Kidney (tissue), 14 donors: ENCODE measurements around the gene BABAM1. TPM values are rescaled to one million over a fixed set of nuclear protein-coding genes. Genes with fewer than 3 reads are reported as not detected.

Source experiments
- DNase-seq, 5 donors: peaks; one replicate each; pipeline ENCODE4 v3.0.0-alpha.2; 2013 to 2020
- FAIRE-seq: peaks from 2 replicates; lab custom pipeline; 2012; peaks lifted over from hg19 to GRCh38; lab: Jason Lieb, UNC
- H3K27ac ChIP-seq, 2 donors: one replicate each; pipeline ENCODE4 v1.7.0; 2013; ENCODE audit warnings: low read depth in 2 of 2, low read length in 2 of 2, inconsistent platforms in 1 of 2
- H3K27me3 ChIP-seq: one replicate; pipeline ENCODE4 v1.7.1; 2013; ENCODE audit warnings: low read length, inconsistent platforms; ENCODE audit not compliant: control insufficient read depth, insufficient read depth
- H3K36me3 ChIP-seq, 3 donors: one replicate each; pipeline versions ENCODE4 v1.7.0 to v1.7.1; 2013; ENCODE audit warnings: low read length in 3 of 3, control low read depth in 1 of 3, inconsistent platforms in 1 of 3; ENCODE audit not compliant: insufficient read depth in 3 of 3, control insufficient read depth in 2 of 3
- H3K4me1 ChIP-seq, 3 donors: one replicate each; pipeline versions ENCODE4 v1.7.0 to v1.7.1; 2013; ENCODE audit warnings: low read length in 3 of 3, inconsistent platforms in 1 of 3, low read depth in 1 of 3; ENCODE audit not compliant: control insufficient read depth in 2 of 3, insufficient read depth in 2 of 3
- H3K4me3 ChIP-seq, 3 donors: one replicate each; pipeline versions ENCODE4 v1.7.0 to v1.8.1; 2013; ENCODE audit warnings: low read length in 3 of 3, control low read depth in 1 of 3, inconsistent platforms in 1 of 3
- H3K9ac ChIP-seq, 3 donors: one replicate each; pipeline versions ENCODE4 v1.7.0 to v1.7.1; 2013; ENCODE audit warnings: low read length in 3 of 3, control low read depth in 1 of 3, inconsistent platforms in 1 of 3
- H3K9me3 ChIP-seq, 3 donors: one replicate each; pipeline versions ENCODE4 v1.7.0 to v1.7.1; 2013; ENCODE audit warnings: low read length in 3 of 3, control low read depth in 1 of 3, inconsistent platforms in 1 of 3; ENCODE audit not compliant: control insufficient read depth in 2 of 3, insufficient read depth in 1 of 3
- CTCF ChIP-seq: IDR thresholded peaks from 3 replicates; pipeline ENCODE4 v1.5.1; 2012; ENCODE audit warnings: mild to moderate bottlenecking, moderate library complexity, borderline replicate concordance; ENCODE audit not compliant: insufficient read depth; ENCODE audit errors: extremely low read depth
- intact Hi-C: fragments of 100-400 bp; cut with DNase I; formaldehyde crosslinking; loops from one replicate; pipeline ENCODE4 v1.11.1; 2022
- polyA plus RNA-seq: library from polyadenylated mRNA; stranded (reverse); fragments of 350-450 nt; fragmentation: Illumina TruSeq; extraction: RNeasy Lipid Tissue Mini Kit (QIAGEN cat#74804); gene quantifications from one replicate; pipeline ENCODE4 v1.2.3, GENCODE V29; 2014; ENCODE audit warnings: low read depth, low replicate concordance; ENCODE audit not compliant: insufficient read depth
- total RNA-seq: library from RNA; stranded (reverse); fragmentation: NEBNext Ultra II Directional; extraction: Animal tissue kit (Norgen Biotek cat#: 25700); gene quantifications from one replicate; pipeline ENCODE4 v1.2.1, GENCODE V29; 2021
- donor health status: control.
- donor health status: control.
- donor health status: control.
- donor health status: control.
- donor health status: control.
- donor health status: DM: yes; HTN: yes; CAD: no.
- donor health status: Normal renal cell carcinoma (clear cell type).

BABAM1 gene
- total and polyA plus RNA-seq, 2 donors from 2014 or later, result 69.4 to 105 TPM

GRCh38 chr19:17296273-17296672 lies 29.0 kb downstream of the BABAM1 start:
- TF ChIP-seq CTCF, result no peak
- intact Hi-C loops, result no loop called here
- Histone ChIP-seq H3K9ac (no peak overlapping the region), H3K4me1 (no peaks in the 10 kb centered on the region), H3K27me3 (no peaks in the 10 kb centered on the region), H3K4me3 (no peak overlapping the region), H3K27ac (no peak overlapping the region), H3K9me3 (no peaks in the 10 kb centered on the region), H3K36me3 (no peaks in the 10 kb centered on the region)
- DNase-seq (no peak), FAIRE-seq (no peak)

GRCh38 chr19:17296976-17297375 lies 29.7 kb downstream of the BABAM1 start:
- Histone ChIP-seq H3K9ac (no peak overlapping the region), H3K4me3 (no peak overlapping the region), H3K27ac (no peak overlapping the region), H3K36me3 (no peaks in the 10 kb centered on the region), H3K27me3 (no peaks in the 10 kb centered on the region), H3K9me3 (no peaks in the 10 kb centered on the region), H3K4me1 (no peaks in the 10 kb centered on the region)
- FAIRE-seq (no peak), DNase-seq (no peak)
- no peak for TF ChIP-seq CTCF
- intact Hi-C loops, result no loop called here

- H3K4me3 ChIP-seq, result no peak overlapping the region
- no peak for TF ChIP-seq CTCF
- no peak for FAIRE-seq
- peaks cover 0 to 13% (median 10%) of the 10 kb centered on the region in 3 donors for H3K4me1 ChIP-seq
- intact Hi-C loops, result no loop called here
- DNase-seq, result peak in 1 of 5 donors; percentile 53
- H3K27ac ChIP-seq, result no peak overlapping the region
- no peaks in the 10 kb centered on the region for H3K9me3 ChIP-seq
- H3K9ac ChIP-seq, result no peak overlapping the region
- H3K36me3 ChIP-seq, result no peaks in the 10 kb centered on the region
- H3K27me3 ChIP-seq, result no peaks in the 10 kb centered on the region
Observed at GRCh38 chr19:17300992-17301619, 33.9 kb downstream of the BABAM1 start.
